NCI-H2107 treated with DMSO at 0.1 percent for 48 hours (cell line): ENCODE results near the gene GRK5.

Experiments
- DNase-seq: peaks from one replicate; lab custom pipeline; 2025; ENCODE audit not compliant: unreplicated experiment; lab: John Stamatoyannopoulos, UW

GRK5 gene

DNA sequence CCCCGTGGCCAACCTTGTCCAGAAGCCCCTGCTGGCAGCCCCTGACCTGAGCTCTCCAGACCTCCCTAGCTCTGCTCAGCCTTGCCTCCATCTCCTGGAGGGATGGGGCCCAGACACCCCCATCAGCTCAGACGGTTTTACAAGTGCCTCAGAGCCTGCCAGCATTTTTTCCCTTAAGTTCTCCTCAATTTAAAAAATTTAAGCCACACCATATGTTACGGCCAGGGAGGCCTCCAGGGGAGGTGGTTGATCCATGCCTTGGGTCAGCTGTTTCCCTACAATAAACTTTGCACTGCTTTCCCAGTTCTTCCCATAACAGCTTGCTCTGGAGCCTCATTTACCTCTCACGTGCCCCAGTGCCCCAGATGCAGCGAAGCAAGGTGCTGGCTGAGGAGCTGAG lies 191.6 kb downstream of the GRK5 start:
- no peak for DNase-seq

DNA sequence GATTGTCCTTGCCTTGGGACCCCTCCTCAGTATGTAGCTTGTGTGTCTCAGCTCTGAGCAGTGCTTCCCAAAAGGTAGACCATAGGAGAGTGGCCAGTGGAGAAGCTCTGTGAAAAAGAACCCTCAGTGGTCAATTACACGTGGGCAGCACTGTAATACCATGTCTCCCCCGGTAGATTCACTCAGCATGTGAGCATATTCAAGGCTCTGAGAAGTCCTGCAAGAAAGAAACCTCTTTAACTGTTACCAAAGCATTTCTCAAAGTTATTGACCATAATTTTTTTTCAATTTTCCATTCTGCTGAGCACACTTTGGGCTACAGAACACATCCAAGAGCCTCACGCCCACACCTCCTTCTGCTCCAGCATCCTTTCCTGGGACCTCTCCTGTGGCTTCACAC lies 192.1 kb downstream of the GRK5 start:
- no peak for DNase-seq

DNA sequence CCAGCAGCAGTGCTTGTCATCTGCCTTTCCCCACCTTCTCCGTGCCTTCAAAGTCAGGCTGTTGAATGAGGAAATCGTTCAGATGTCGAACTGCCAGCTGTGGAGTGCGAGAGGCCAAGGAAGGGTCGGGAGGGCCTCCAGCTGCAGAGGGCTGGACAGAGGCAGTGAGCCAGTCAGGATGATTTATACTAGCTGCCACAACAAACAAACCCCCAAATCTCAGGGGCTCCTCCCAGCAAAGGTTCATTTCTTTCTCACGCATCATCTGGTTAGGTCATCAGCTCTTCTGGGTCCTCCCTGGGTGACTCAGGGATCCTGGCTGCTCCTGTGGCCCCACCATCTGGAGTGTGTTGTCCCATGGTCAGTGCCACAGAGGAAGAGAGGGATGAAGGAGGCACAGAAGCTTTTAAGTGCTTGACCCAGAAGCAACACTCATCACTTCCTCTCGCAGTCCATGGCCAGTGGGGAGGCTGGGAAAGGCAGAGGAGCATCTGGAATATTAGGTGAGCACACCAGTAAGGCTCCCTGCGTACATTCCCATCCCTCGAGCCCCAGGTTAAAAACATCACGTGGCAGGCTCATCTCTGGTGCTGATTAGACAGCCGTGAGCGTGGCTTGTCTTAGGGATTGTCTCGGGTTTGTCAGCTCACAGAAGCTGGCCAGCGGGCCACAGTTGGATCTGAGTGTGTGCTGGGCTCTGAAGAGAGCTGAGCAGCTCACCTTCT lies 194.5 kb downstream of the GRK5 start:
- no peak for DNase-seq

DNA sequence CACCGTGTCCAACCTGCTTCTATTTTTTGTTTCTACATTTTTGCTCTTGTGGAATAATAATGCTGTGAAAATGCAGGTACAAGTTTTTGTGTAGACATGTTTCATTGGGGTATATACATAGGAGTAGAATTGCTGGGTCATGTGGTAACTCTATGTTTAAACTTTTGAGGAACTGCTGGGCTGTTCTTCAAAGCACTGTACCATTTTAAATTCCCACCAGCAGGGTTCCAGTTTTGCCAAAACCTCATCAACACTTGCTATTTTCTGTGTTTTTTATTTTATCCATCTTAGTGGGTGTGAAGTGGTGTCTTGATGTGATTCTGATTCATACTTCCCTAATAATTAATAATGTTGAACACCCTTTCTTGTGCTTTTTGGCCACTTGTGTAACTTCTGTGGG lies 196.6 kb downstream of the GRK5 start:
- no peak for DNase-seq

DNA sequence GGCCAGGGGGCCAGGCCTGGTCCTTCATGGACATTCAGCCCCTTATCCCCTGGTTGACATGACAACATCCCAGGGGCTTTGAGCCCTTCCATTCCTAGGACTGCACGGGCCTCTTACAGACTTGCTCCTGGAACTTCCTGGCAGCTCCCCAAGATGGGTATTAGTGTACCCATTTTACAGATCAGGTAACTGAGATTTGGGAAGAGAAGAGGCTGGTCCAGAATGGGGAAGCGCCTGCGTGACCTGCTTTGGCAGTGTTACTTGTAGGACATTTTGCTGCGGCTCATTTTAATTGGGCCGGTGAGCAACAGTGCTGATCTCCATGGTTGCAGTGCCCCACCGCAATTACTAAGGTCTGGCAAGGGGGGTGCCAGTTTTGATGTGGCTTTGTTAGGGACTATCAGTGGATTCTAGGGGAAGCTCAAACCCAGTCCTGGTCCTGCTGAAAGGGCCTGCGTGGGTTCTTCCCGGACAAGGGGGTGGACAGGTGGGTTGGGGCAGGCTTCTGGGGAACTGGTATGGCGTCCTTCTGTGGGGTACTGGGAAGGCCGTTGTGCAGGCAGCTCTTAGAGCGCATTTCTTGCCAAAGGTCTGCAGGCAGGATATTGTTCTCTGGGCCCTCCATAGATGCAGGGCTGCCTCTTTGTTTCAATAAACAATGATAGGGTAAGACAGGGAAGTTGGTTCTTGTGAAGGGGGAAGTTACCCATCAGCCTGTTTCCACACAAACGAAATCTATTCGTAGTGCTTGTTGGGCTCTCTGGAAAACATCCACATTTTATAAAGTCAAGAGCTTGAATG lies 197.5 kb downstream of the GRK5 start:
- DNase-seq, result no peak

DNA sequence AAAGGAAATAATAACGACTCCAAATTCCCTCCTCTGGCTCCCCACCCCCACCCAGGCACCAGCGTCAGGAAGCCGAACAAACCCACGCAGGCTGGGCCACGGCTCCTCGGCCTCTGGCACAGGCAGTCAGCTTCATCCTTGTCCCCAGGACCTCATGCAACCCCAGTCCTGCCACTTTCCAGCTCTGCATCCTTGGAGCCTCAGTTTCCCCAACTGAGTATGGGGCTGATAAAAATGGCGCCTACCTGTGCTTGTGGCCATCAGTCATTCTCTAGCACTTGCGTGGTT lies 198.1 kb downstream of the GRK5 start:
- DNase-seq, result no peak

DNA sequence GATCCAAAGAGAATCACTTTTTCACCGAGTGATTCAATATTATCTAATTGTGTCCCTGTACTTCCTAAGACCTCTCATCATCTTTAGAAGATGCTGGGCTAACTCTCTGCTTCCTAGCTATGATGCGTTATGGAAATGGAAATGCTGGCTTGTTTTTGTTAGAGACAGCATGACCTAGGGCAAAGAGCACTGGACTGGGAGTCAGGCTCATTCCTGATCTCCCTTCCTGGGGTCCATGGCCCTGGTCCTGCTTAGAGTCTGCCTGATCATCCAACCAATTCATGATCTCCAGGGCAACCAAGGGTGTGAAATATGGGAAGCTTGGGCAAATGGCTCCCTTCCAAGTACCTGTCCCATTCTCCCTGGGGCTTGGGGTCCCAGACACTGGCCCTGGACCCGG lies 198.8 kb downstream of the GRK5 start:
- no peak for DNase-seq

DNA sequence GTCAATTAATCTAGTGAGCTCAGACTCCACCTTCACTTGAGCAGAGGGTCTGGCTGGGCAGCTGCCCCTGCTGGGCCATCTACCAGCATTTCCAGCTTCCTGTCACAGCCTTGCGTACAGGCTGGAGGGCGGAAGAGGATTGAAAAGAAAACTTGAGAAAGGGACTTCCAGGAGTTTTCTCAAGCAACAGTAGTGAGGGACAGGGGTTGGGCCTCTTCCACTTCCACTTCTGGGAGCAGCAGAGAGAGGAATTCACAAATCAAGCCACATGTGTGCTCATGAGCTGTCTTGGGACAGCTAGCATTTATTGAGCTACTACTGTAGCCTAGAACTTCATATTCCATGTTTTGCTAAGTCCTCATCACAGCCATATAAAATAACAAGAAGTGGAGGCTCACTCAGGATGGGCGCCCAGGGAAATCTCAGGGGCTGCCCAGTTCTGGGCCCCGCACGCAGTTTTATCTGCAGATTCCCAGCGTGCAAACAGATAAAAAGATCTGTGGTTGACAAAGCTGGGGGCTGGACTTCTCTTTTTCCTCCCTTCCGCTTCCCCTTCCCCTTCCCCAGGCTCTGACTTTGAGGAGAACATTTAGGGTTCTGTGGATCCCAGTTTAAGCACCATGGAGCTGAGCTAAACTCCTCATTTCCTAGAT lies 199.4 kb downstream of the GRK5 start:
- no peak for DNase-seq

DNA sequence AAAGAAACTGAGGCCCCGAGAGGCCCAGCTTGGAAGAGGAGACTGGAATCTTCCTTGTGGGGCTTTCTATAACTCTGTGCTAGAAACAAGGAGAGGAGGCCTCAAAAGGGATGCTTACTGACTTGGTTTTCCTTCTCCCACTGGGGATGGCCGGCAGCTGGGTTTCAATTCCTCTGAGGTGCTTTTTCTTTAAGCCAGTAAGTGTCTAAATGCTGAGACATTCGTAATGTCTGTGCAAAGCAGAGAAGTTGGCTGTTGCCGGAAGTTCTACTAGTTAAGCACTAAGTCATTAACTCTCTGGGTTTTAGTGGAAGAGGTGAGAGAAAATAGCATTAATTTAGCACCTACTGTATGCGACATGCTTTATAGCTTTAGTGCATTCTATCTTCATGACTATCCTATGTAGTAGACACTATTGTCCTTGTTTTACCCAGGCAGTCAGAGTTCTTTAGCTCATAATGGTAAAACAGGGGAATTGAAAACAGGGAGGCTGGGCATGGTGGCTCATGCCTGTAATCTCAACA lies 199.9 kb downstream of the GRK5 start:
- no peak for DNase-seq

DNA sequence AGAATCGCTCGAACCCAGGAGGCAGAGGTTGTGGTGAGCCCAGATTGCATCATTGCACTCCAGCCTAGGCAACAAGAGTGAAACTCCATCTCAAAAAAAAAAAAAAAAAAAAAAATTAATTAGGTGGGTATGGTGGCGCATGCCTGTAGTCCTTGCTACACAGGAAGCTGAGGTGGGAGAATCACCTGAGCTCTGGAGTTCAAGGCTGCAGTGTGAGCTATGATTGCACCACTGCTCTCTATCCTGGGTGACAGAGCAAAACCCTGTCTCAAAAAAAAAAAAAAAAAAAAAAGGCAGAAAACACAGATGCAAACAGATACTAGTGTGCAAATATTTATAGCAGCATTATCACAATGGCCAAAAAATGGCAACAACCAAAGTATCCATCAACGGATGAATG lies 200.7 kb downstream of the GRK5 start:
- DNase-seq, result no peak

DNA sequence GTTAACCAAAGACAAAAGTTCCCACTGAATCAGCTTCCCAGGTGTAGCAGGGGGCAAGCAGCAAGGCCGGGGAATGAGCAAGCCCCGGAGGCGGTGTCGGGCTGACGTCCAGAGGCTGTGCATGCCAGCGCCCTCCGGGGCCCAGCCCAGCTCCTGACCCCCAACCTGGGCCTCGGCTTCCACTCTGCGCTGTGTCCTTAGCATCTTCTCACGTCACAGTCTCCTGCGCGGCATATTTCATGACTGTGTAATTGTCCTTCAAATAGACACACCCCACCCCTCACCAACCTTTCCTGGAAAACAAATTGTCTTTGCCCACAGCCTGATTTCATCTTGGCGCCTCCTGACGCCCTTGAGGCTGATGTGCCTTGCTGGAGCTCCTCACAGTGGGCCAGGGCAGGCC lies 201.6 kb downstream of the GRK5 start:
- DNase-seq, result no peak

DNA sequence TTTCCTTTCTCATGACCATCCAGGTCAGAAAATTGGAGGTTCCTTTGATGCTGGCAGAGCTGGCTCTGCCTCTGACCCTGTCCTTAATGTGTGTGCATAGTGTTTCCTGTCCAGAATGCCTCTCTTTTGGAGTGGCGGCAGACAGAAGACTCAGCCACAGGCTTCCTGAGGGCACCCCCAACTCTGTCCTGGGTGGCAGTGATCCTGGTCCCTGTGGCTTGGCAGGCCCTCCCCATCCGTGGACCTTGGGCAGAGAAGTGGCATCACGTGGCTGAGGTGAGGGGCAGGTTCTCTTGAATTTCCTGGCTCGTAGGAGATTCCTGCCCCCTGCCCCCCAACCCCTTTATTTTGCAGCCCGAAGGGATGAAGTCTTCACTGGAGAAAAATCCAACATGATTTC lies 202.0 kb downstream of the GRK5 start:
- DNase-seq, result no peak

DNA sequence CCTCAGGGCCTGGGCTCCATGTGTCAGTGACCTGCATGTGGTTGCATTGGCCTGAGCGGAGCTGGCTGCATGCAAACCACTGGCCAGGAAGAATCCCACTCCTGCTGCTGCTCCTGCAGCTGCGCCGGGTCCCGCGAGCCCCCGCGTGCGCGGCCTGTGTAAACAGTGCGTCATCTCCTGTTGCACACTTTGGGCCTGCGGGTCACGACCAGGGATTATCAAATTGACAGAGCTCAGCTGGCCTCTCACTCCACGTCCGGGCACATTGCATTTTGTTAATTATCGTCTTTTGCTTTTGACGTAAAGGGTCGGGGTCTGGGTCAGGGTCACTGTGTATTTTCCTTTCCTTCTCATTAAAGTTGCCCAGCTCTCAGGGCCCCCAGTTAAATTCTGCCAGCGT lies 202.5 kb downstream of the GRK5 start:
- no peak for DNase-seq

DNA sequence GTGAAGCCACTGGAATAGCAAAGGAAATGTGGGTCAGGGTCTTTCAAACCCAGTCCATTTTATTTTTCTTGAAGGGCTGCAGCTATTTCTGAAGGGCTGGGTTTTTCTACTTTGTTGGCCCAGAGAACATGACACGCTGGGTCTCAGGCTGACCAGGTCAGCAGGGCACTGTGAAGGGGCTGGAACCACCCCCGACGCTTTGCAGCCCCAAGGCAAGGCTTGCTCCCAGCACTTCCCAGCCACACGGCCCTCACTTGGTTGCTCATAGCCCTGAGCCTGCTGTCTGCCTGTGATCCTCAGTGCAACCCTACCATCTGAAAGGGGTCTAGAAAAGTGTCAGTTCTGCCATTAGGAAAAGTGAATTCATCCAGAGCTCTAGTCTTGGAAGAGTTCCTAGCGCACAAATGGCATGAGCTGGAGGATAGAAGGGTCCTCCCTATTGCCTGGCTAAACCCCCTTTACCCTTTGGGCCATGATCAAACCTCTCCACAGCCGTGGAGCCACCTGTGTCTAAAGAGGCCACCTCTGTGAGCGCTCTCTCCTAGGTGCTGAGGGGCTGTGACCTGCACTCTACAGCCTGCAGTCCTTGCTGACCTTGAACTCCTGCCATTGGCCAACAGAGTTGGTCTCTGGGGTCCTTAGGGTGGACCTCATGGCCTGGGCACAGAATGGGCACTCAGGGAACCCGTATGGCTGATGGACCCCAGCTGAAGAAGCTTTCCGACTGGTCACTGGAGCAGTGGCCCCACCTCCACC lies 203.2 kb downstream of the GRK5 start:
- DNase-seq, result no peak

DNA sequence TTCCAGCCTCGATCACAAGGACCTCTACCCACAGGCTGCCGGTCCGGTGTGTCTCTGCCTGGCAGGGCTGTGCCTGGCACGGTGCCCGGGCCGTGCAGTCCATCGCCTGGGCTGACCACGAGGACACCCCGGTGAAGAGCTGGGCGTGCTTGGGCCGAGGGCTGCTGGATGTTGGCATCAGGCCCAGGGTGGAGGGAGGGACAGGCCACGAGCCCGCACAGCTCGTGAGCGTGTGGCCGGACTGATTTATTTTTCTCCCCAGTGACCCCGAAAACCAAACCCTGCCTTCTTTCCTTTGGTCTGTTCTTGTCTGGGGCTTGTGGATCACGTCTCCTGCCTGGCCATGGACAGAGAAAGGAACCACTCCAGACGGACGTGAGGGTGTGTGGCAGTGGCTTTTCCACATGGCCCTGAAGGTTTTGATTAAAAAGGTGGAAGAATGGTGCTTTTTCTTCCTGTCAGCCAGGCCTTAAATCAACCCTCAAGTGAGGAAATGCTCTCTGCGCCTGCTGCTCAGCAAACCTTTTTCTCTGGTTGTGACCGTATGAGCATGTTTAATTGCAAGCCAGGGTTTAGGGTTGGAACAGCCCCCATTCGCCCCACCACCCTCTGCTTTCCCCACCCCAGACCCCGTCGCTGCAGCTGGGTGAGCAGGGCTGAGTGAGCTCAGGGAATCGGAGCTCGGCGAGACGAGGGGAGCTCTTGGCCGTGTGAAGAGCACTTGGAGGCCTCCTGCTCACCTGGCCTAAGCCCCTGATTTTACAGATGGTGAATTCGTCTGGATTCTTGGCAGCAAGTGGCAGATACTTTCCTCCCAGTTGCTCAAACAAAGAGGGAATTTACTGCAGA lies 205.1 kb downstream of the GRK5 start:
- DNase-seq, result no peak

DNA sequence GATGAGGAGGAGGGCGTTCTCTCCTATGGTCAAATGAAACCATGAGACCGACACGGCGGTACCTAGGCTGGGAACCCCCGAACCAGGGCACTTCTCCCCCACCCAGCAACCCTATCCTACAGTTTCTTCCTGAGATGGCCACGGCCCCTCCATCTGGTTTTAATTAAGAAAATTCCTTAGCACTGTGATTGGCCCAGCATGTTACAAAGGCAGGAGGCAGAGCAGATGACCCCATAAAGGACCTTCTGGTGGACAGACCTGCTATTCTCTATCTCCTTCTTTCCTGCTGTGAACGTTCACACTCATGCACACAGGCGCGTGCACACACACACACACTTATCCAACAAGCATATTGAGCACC lies 205.7 kb downstream of the GRK5 start:
- no peak for DNase-seq

DNA sequence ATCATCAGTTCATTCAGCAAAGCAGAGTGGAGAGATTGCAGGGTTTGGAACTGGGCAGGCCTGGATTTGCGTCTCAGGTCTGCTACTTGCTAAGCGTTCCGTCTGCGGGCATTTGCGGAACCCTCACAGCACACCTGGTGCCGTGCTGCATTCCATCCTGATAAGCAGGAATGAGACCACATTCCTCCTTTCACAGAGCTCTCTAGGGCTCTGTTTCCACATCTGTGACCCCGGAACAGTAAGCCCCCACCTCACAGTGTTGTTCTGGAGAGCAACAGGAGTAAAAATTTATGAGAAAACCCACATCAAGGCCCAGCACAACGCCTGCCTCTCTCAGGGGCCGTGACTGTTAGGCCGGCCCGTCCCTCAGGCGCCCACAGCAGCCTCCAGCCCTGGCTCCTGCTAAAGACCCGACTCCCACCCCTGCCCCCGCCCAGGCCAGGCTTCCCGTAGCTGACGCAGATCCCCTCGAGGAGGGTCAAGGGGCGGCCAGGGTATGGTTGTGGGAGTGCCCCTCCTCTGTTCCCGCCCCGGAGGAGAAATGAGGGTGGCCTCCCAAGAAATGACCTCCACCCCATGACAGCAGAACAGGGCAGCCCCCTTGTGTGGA lies 206.2 kb downstream of the GRK5 start:
- no peak for DNase-seq

DNA sequence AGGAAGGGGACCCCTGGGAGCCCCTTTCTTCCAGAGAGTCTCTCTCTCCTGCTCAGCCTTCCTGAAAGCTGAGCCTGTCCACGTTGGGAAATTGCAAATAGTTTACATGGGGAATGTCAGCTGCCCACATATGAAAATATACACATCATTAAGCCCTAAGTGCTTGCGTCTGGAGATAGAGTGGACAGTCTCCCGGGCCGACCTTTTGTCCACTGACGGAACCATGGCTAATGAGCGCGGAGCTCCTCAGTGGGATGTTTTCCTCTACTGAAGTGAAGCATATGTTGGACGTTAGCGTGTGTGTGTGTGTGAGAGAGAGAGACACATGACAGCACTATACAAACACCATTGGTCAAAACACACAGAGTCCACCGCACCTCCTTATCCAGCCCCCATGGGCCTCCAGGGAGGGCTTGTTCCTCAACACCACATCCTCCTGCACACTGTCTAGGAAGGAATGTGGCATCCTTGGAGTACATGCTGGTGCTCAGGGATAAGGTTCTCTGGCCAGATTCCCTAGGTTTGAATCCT lies 206.8 kb downstream of the GRK5 start:
- no peak for DNase-seq

DNA sequence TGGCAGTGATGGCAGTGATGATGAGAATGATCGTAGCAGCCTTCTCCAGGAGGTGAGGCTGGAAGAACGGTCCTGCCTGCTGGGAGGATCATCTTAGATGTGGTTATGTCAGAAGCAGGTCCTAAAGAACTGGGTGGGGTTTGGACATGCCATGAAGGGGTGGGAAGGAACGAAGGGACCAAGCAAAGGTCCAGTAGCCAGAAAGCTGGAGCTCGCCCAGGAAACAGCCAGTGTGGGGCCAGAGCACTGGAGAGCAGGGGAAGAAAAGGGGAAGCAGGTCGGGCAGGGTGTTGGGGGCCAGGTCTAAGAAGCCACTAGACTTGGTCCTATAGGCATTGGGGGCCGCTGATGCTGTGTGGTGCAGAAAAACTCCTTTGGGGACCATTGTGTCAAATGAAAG lies 207.8 kb downstream of the GRK5 start:
- no peak for DNase-seq
